Right lobe of liver (tissue), 6 donors: ENCODE results near the gene TMTC3. TPM values are rescaled to one million over a fixed set of nuclear protein-coding genes. Genes with fewer than 3 reads are reported as not detected.

Source experiments
- ATAC-seq, 4 donors: fragments of 200-7000 bp; cut with Tn5 transposase; one replicate each; pipeline ENCODE4 v1.9.1; 2020; ENCODE audit warnings: mild to moderate bottlenecking in 4 of 4, moderate library complexity in 4 of 4
- DNase-seq, 3 donors: peaks; one replicate each; pipeline ENCODE4 v3.0.0-alpha.2; 2020
- H3K27ac ChIP-seq, 3 donors: fragments of 200-600 bp; one replicate each; pipeline ENCODE4 v1.8.0; 2022
- H3K27me3 ChIP-seq, 2 donors: fragments of 200-600 bp; one replicate each; pipeline ENCODE4 v1.8.0; 2022
- H3K36me3 ChIP-seq, 4 donors: fragments of 200-600 bp; sonication (generic) in 1 of 4; one replicate each; pipeline versions ENCODE4 v1.5.1 to v1.8.0; 2017 to 2022; ENCODE audit warnings: control low read depth in 1 of 4
- H3K4me1 ChIP-seq, 4 donors: fragments of 200-600 bp; sonication (generic) in 1 of 4; one replicate each; pipeline versions ENCODE4 v1.5.1 to v1.8.0; 2017 to 2022; ENCODE audit warnings: control low read depth in 1 of 4
- H3K4me3 ChIP-seq, 3 donors: fragments of 200-600 bp; one replicate each; pipeline ENCODE4 v1.8.0; 2022
- H3K9me3 ChIP-seq, 4 donors: fragments of 200-600 bp; sonication (generic) in 1 of 4; one replicate each; pipeline versions ENCODE4 v1.5.1 to v1.8.0; 2017 to 2022; ENCODE audit warnings: control low read depth in 1 of 4
- CTCF ChIP-seq, 4 donors: fragments of 200-600 bp in 3 of 4; fragments of 450-650 bp in 1 of 4; IDR thresholded peaks; one replicate each; pipeline versions ENCODE4 v1.5.1 to v1.8.0; 2016 to 2022; ENCODE audit warnings: antibody characterized with exemption in 4 of 4, mild to moderate bottlenecking in 2 of 4
- POLR2A ChIP-seq: fragments of 450-650 bp; IDR thresholded peaks from one replicate; pipeline ENCODE4 v1.6.1; 2017; ENCODE audit warnings: antibody characterized with exemption, mild to moderate bottlenecking
- WGBS: methylation state at CpG from one replicate; pipeline ENCODE4 v1.1.6; 2018; ENCODE audit warnings: low coverage, low lambda C conversion rate; ENCODE audit not compliant: insufficient coverage; ENCODE audit errors: missing lambda C conversion rate; 5-methylcytosine and 5-hydroxymethylcytosine counted together
- intact Hi-C, 2 donors: fragments of 100-400 bp; cut with DNase I; formaldehyde crosslinking; loops; one replicate each; pipeline versions ENCODE4 v1.11.2 to v1.14.1; 2022
- total RNA-seq, 6 experiments: library from RNA; depleted of rRNA in 2 of 6; stranded (reverse); fragments of >200 nt in 2 of 6; fragmentation: NEBNext Ultra II Directional in 3 of 6; extraction: Animal tissue kit (Norgen Biotek cat#: 25700) in 3 of 6; gene quantifications; one replicate each; pipeline versions ENCODE4 v1.1.0 to v1.2.4, GENCODE V29; 2016 to 2023
- donor health status: DM: no; HTN: yes; CAD: no.
- donor health status: DM: no; HTN: no; CAD: no.
- donor health status: DM: no; HTN: no; CAD: no.
- donor health status: DM: no; HTN: yes; CAD: no.
- donor health status: DM: no; HTN: yes; CAD: no.

Gene TMTC3
- total RNA-seq, 6 experiments from 2014 or later = 9.5 to 15.7 (median 12.8) TPM

DNA sequence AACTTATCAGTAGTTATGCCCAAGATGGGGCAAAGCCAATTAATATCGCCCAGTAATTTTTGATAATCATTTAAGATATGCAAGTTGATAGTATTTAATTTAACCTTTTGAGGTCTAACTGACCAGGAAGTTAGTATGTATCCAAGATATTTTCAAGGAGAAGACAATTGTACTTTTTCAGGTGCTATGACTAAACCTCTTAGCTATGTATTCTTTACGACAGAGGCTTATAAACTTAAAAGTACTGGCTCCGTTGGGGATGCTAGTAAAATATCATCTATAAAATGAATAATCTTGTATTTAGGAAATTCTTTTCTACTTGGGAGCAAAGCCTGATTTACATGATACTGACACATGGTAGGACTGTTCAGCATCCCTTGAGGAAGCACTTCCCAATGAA lies 40.3 kb downstream of the TMTC3 start:
- no peak for ATAC-seq
- intact Hi-C loops = no loop called here
- H3K36me3 ChIP-seq = no peaks in the 10 kb centered on the region
- no peak overlapping the region for H3K4me3 ChIP-seq
- H3K27ac ChIP-seq = no peak overlapping the region
- H3K27me3 ChIP-seq = no peaks in the 10 kb centered on the region
- 91% methylated on average over 3 of the region's 3 CpGs for WGBS
- TF ChIP-seq POLR2A = no peak
- no peak for TF ChIP-seq CTCF (IDR thresholded peaks at IDR 0.05)
- H3K9me3 ChIP-seq = no peaks in the 10 kb centered on the region
- H3K4me1 ChIP-seq = no peaks in the 10 kb centered on the region
- DNase-seq = no peak

- Histone ChIP-seq H3K4me1 (no peaks in the 10 kb centered on the region), H3K4me3 (no peak overlapping the region), H3K27me3 (no peaks in the 10 kb centered on the region), H3K27ac (no peak overlapping the region), H3K9me3 (no peaks in the 10 kb centered on the region), H3K36me3 (no peaks in the 10 kb centered on the region)
- intact Hi-C loops = no loop called here
- ATAC-seq (no peak), DNase-seq (no peak)
- TF ChIP-seq CTCF (IDR thresholded peaks at IDR 0.05) = no peak
- no peak for TF ChIP-seq POLR2A
- 92% methylated on average over 3 of the region's 3 CpGs for WGBS
Measured at GRCh38 chr12:88184196-88184595, 42.1 kb downstream of the TMTC3 start.

DNA sequence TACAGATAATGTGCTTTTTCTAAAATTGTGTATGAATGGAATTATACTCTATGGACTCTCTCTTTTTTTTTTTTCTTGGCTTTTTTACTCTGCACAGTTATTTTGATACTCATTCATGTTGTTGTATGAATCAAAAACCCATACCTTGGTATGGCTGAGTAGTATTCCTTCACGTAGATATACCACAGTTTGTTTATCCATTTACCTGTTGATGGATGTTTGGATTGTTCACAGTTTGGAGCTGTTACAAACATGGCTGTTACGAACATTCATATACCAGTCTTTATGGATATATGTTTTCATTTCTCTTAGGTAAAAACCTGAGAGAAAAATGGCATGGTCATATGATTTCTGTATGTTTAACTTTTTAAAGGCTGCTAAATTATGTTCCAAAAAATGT lies 43.2 kb downstream of the TMTC3 start:
- ATAC-seq (no peak), DNase-seq (no peak)
- Histone ChIP-seq H3K9me3 (no peaks in the 10 kb centered on the region), H3K27me3 (no peaks in the 10 kb centered on the region), H3K36me3 (no peaks in the 10 kb centered on the region), H3K27ac (no peak overlapping the region), H3K4me1 (no peaks in the 10 kb centered on the region), H3K4me3 (no peak overlapping the region)
- TF ChIP-seq POLR2A (no peak), CTCF (IDR thresholded peaks at IDR 0.05) (no peak)
- intact Hi-C loops = no loop called here
- WGBS = 88% methylated on average over 2 of the region's 2 CpGs

DNA sequence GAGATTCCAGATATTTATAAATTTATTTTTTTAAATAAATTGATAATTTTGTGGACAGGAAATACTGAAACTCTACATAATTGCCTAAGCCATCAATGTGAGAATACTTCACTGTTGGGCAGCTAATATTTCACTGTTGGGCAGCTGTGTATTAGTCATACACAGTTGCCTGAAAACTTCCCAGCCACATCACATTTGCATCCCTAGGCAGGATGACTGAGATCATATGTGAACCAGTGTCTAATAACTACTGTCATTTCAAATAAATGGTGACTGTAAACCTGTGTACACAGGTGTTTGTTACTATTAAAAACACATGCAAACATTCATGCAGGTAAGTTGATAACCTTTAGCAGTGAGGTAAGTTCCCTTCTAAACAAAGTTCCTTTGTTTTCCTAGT lies 43.9 kb downstream of the TMTC3 start:
- Histone ChIP-seq H3K9me3 (no peaks in the 10 kb centered on the region), H3K27me3 (no peaks in the 10 kb centered on the region), H3K36me3 (no peaks in the 10 kb centered on the region), H3K27ac (no peak overlapping the region), H3K4me3 (no peak overlapping the region), H3K4me1 (no peaks in the 10 kb centered on the region)
- TF ChIP-seq CTCF (IDR thresholded peaks at IDR 0.05) (no peak), POLR2A (no peak)
- ATAC-seq (no peak), DNase-seq (no peak)
- intact Hi-C loops = no loop called here

- no peak for TF ChIP-seq CTCF (IDR thresholded peaks at IDR 0.05)
- TF ChIP-seq POLR2A = no peak
- DNase-seq (no peak), ATAC-seq (no peak)
- 89% methylated on average over 2 of the region's 2 CpGs for WGBS
- Histone ChIP-seq H3K36me3 (no peaks in the 10 kb centered on the region), H3K4me1 (no peaks in the 10 kb centered on the region), H3K4me3 (no peak overlapping the region), H3K9me3 (no peaks in the 10 kb centered on the region), H3K27ac (no peak overlapping the region), H3K27me3 (no peaks in the 10 kb centered on the region)
- intact Hi-C loops = no loop called here
Measured at GRCh38 chr12:88187571-88187970, 45.5 kb downstream of the TMTC3 start.
